ENCODE measurements around the gene CCDC170. TPM values are rescaled to one million over a fixed set of nuclear protein-coding genes. Genes with fewer than 3 reads are reported as not detected.
A peak's percentile ranks its signal among the peaks of the same experiment; 100 is the strongest.

Gene CCDC170
- total RNA-seq, 1 donor from 2014 or later = 0.55 TPM

- no peaks in the 10 kb centered on the region for H3K36me3 ChIP-seq
- DNase-seq = no peak
- H3K4me3 ChIP-seq = no peak overlapping the region
- H3K27ac ChIP-seq = no peak overlapping the region
- no peaks in the 10 kb centered on the region for H3K4me1 ChIP-seq
- TF ChIP-seq CTCF (IDR thresholded peaks at IDR 0.05) = no peak
- no peak for ATAC-seq
- intact Hi-C loops (cut with DNase I) = no loop called here
- peaks cover 8% of the 10 kb centered on the region for H3K27me3 ChIP-seq
- H3K9me3 ChIP-seq = no peaks in the 10 kb centered on the region
Observed at GRCh38 chr6:151499551-151499950, 5.7 kb downstream of the CCDC170 start.

GRCh38 chr6:151501511-151502136, 7.8 kb downstream of the CCDC170 start:
- intact Hi-C loops (cut with DNase I) = no loop called here

GRCh38 chr6:151502499-151502898, 8.7 kb downstream of the CCDC170 start:
- no peak for DNase-seq
- no peak for TF ChIP-seq CTCF (IDR thresholded peaks at IDR 0.05)
- intact Hi-C loops (cut with DNase I) = no loop called here
- no peak overlapping the region for H3K4me3 ChIP-seq
- H3K36me3 ChIP-seq = no peaks in the 10 kb centered on the region
- peak; percentile 42 for ATAC-seq
- no peaks in the 10 kb centered on the region for H3K27me3 ChIP-seq
- no peaks in the 10 kb centered on the region for H3K4me1 ChIP-seq
- no peaks in the 10 kb centered on the region for H3K9me3 ChIP-seq
- H3K27ac ChIP-seq = no peak overlapping the region

More at GRCh38 chr6:151501511-151502136, 7.8 kb downstream of the CCDC170 start:
- Histone ChIP-seq H3K27me3 (no peaks in the 10 kb centered on the region), H3K4me1 (no peaks in the 10 kb centered on the region), H3K4me3 (no peak overlapping the region), H3K36me3 (no peaks in the 10 kb centered on the region), H3K27ac (no peak overlapping the region), H3K9me3 (no peaks in the 10 kb centered on the region)
- no peak for TF ChIP-seq CTCF (IDR thresholded peaks at IDR 0.05)
- DNase-seq (no peak), ATAC-seq (no peak)

GRCh38 chr6:151506761-151507160, 12.9 kb downstream of the CCDC170 start:
- Histone ChIP-seq H3K27ac (no peak overlapping the region), H3K4me3 (no peak overlapping the region), H3K4me1 (no peaks in the 10 kb centered on the region), H3K36me3 (no peaks in the 10 kb centered on the region), H3K9me3 (no peaks in the 10 kb centered on the region), H3K27me3 (no peaks in the 10 kb centered on the region)
- intact Hi-C loops (cut with DNase I) = no loop called here
- TF ChIP-seq CTCF (IDR thresholded peaks at IDR 0.05) = no peak
- ATAC-seq (peak; percentile 66), DNase-seq (no peak)

- no peaks in the 10 kb centered on the region for H3K36me3 ChIP-seq
- no peaks in the 10 kb centered on the region for H3K27me3 ChIP-seq
- no peaks in the 10 kb centered on the region for H3K9me3 ChIP-seq
- H3K27ac ChIP-seq = no peak overlapping the region
- intact Hi-C loops (cut with DNase I) = no loop called here
- H3K4me1 ChIP-seq = no peaks in the 10 kb centered on the region
- DNase-seq = no peak
- no peak for TF ChIP-seq CTCF (IDR thresholded peaks at IDR 0.05)
- H3K4me3 ChIP-seq = no peak overlapping the region
- ATAC-seq = no peak
Observed at GRCh38 chr6:151509048-151509447, 15.2 kb downstream of the CCDC170 start.

- peak; percentile 91 for ATAC-seq
- Histone ChIP-seq H3K4me1 (no peaks in the 10 kb centered on the region), H3K27me3 (no peaks in the 10 kb centered on the region), H3K27ac (no peak overlapping the region), H3K36me3 (no peaks in the 10 kb centered on the region), H3K9me3 (no peaks in the 10 kb centered on the region), H3K4me3 (no peak overlapping the region)
- DNase-seq = no peak
- TF ChIP-seq CTCF (IDR thresholded peaks at IDR 0.05) = no peak
- intact Hi-C loops (cut with DNase I) = no loop called here
Observed at GRCh38 chr6:151512481-151512880, 18.7 kb downstream of the CCDC170 start.
